HG02884 (cell line): ENCODE measurements around the gene LDLRAD3.

ENCODE experiments used
- ATAC-seq: cut with Tn5 transposase; IDR thresholded peaks from one replicate; pipeline ENCODE4 v1.9.1; 2021; ENCODE audit warnings: mild to moderate bottlenecking, moderate library complexity; ENCODE audit not compliant: unreplicated experiment

Gene LDLRAD3

DNA sequence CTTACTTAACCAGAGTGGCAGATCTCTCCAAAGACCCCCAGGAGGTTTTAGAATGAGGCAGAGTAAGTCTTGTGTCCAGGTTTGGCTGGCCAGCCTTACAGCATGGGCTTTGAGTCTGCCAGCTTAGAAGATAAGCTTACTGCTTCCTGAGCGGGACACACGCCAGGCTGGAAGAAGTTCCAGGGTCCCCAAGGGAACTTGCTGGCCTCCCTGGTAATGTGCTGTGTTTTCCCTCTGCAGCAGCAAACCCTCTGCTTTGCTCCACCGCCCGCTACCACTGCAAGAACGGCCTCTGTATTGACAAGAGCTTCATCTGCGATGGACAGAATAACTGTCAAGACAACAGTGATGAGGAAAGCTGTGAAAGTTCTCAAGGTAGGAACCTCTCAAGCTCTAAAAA lies 154.2 kb downstream of the LDLRAD3 start:
- no peak for ATAC-seq

DNA sequence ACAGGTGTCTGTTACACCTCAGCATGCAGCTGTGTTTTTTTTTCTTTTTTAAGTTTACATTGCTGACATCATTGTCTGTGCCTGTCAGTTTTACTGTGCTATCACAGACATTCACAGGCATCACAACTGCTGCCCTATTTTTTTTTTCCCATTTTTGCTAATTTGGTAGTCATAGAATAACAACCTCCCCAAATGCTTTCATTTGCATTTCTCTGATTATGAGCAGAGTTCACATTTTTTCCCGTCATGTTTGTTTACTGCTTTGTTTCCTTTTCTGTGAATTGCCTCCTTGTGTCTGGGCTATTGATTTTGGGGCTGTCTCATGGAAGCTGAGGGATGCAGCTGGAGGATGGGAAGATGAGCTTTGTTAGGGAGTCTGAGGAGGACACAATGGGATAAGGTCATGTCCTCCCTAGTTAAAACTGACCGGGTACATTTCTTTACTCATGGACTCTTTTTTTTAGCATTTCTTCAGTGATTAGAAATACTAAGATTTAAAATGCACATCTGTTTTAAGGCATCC lies 155.1 kb downstream of the LDLRAD3 start:
- no peak for ATAC-seq

DNA sequence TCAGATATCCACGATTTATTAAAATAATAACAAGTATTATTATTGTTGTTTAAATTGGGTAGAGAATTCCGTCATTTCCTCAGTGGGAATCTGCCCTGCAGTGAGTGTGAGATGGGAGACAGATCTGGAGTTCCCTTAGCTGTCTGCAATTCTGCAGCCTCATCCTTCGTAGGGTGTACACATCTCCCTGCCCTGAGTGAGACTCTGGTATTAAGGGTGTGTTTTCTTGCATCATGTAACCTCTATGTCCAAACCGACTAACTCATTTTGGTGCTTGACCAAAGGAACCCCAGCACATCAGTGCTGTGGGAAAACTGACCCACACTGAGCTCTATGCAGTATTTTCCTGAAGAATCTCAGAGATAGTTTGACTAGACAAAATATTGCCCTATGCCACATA lies 157.6 kb downstream of the LDLRAD3 start:
- ATAC-seq = no peak

DNA sequence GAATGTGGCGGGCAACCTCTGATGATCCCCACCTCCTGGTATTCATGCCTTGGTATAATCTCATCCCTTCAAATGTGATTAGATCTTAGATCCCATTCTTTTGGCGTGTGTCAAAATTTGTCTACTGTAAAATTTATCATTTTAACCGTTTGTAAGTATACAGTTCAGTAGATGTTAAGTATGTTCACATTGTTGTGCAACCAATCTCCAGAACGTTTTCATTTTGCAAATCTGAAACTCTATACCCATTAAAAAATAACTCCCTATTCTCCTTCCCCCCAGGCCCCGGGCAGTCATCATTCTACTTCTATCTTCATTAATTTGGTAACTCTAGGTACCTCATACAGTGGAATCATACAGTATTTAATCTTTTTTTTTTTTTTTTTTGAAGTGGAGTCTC lies 159.0 kb downstream of the LDLRAD3 start:
- no peak for ATAC-seq

DNA sequence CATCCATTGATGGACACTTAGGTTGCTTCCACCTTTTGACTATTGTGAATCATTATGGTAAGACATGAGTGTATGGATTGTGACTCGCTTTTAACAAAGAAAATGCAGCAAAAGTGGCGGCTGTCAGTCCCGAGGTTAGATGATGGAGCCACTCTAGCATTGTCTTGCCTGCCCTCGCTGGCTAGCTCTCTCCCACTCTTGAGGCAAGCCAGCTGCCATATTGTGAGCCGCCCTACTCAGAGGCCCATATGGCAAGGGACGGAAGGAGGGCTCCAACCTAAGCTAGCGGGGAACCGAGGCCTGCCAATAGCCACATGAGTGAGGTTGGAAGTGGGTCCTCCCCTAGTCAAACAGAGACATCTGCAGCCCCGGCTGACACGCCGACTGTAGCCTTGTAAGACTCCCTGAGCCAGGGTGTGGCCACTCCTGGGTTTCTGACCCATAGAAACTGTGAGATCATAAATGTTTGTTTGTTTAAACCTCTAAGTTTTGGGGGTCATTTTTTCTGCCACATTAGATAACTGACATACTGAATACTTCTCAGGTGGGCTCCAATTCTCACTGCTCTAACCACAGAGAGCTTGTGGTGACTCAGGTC lies 160.2 kb downstream of the LDLRAD3 start:
- no peak for ATAC-seq

DNA sequence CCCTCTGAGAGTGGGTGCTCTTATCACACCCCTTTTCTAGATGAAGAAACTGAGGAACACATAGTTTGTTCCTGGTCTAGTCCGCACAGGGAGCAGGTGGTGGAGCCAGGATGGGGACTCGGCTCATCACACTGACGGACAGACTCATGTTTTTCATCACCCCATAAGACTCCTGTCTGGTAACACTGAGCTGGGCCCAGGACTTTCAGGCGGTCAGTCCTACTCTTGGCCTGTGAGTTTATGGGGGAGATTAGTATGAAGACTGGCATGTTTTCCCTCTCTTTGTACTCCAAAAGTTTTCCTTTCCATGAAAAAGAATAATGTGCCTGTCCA lies 160.8 kb downstream of the LDLRAD3 start:
- no peak for ATAC-seq

DNA sequence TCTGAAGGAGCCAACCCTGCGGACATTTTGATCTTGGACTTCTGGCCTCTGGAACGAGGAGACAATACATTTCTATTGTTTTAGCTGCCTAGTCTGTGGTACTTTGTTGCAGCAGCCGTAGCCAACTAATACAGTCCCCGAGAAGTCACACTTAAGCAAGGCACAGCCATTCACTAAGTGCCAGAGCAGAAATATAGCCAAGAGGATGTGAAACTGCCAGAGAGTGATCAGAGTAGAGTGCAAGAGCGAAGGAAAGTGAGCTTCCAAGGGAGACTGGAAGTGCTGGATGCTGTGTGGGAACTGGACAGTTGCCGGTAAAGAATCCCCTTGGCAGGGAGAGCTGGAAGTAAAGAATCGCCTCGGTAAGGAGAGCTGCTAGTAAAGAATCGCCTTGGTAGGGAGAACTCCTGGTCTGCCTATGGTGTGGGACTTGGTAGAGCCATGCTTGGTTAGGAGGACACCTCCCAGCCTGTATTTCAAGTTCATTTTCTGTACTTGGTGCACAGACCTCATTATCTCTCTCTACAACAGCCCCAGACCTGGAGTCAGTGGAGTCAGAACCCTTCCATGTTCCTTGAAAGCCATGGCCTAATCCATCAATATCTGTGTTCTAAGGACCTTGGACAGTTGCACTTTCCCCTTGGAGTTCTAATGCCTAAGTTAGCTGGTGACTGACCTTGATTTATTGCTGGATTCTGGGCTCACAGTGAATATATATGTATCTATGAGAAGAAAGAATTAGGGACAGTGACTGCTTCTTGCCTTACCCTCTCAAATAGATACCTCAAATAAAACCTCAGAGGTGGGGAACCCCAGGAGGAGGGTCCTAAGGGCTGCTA lies 162.1 kb downstream of the LDLRAD3 start:
- no peak for ATAC-seq

DNA sequence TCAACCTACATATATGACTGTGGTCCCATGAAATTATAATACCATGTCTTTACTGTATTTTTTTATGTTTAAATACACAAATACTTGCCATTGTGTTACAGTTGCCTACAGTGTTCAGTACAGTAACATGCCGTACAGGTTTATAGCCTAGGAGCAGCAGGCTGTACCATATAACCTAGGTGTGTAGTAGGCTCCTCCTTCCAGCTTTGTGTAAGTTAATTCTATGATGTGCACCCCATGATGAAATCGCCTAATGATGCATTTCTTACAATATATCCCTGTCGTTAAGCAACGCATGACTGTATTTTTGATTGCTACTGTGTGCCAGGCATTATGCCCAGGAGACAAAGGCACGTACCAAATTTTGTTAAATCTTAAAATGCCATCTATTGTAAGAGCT lies 163.7 kb downstream of the LDLRAD3 start:
- ATAC-seq = no peak

DNA sequence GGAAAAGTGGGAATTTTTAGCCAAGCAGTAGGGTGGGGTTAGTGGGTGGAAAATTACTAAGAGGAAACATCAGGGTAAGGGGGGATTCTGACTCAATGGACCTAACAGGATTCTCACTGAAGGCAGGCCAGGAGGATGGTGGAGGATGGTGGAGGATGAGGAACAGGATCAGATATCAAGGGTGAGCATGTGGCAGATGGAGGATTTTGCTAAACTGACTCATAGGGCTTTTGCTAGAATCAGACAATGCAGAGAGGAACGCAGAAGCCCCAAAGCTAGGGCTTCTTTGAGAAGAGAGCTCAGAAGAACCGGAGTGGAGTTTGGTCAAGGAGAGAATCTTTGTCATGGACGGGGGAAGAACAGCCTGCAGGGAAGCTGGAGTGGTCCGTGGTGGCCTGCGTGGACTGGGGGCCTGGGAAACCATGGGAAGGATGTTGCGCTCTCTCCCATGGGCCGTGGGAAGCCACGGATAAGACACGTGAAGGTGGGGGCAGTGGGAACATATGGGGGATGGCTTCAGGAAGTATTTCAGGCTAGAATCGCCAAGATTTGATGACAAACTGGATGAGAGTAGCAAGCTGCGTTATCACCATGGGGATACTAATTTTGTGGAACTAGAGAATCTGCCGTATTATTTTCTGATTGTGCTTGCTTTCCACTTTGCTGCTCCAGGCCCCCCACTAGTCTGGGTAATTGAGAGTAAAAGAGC lies 165.2 kb downstream of the LDLRAD3 start:
- ATAC-seq = no peak

DNA sequence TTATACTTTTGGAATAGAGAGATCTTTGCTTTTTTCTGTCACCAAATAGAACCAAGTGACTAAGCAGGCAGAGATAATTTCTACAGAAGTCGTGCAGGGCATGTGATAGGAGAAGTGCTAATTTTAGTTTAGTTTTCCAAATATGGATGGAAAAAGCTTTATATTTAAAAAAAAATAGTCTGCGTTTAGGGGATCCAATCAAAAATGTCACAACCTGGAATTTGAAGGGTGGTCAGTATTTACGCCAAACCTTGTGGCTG lies 165.7 kb downstream of the LDLRAD3 start:
- no peak for ATAC-seq

DNA sequence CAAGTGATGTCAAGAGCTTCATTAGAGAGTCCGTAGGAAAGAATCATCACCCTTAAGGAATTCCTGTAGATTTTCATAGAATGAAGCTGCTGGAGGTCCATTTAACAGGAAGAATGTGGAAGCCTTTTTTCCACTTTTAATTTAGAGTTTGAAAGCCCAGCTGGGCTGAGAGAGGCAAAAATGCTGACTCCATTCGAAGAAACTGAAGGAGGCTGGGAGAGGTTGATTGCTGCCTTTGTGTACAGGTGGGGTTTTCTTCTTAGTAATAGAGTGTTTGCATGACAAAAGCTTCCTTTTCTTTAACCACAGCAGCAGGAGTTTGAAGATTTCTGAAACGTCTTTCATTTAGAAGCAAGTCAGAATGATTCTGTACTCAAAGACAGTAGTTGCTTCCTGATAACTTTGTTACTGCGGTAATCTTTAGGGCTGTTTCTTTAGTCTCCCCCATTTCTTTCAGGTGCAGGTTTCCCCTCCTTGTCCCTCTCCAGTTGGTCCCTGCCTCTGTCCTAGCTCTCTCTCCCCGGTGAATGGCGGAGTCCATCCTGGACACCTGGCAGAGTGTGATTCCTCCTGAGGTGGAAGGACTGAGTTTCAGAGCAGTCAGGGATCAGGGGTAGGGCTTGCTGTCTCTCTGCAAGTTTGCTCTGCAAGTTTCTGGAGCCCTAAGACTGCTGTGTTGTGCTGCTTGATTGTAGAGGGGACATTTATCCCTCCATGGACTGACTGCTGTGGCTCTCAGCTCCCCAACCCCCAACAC lies 166.2 kb downstream of the LDLRAD3 start:
- ATAC-seq = peak; percentile 65

DNA sequence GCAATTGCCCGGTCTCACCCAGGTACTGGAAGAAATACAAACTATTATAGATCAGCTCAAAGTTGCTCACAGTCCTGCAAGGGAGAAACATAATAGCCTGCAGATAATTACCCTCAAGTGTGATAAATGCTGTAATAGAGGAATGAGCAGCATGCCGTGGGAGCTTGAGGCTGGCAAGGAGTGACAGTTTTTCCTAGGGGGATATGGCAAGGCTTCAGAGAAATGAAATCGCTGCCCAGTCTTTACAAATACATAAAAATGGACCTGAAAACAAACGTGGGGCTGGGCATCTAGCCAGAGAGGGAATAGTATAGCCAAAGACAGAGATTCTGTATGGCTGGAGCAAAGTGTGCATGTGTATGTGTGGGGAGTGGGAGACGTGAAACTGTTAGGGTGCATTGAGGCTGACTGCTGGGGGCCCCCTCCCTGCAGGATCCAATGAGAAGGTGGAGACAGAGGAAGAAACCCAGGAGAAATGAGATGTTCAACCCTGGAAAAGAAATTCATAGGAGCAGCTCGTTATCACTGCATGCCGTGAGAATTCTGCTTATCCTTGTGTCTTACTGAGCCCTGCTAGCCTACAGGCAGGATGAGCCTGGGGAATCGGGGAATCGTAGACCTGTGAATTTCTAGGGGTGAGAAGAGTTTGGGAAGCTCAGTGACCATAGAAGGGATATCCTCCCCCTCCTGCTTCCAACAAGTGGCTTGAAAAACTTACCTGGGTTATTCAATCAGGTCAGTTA lies 167.0 kb downstream of the LDLRAD3 start:
- no peak for ATAC-seq

DNA sequence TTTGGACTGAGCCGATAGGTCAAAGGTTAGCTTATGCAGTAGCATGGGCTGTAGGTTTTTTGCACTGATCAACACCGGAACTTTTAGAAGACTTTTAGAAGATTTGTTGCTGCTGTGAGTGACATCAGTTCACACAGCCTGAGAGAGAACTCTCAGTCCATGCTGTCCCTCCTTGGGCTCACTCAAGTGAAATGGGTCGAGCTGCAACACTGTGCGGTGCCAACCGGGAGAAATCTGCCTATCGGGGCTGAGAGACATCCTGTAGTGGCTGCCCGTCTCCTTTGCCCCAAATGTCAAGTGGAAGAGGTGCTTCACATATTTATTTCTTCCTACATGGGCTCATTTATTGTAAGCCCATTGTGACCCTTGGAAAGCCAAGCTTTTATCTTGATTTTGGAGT lies 170.2 kb downstream of the LDLRAD3 start:
- ATAC-seq = no peak

DNA sequence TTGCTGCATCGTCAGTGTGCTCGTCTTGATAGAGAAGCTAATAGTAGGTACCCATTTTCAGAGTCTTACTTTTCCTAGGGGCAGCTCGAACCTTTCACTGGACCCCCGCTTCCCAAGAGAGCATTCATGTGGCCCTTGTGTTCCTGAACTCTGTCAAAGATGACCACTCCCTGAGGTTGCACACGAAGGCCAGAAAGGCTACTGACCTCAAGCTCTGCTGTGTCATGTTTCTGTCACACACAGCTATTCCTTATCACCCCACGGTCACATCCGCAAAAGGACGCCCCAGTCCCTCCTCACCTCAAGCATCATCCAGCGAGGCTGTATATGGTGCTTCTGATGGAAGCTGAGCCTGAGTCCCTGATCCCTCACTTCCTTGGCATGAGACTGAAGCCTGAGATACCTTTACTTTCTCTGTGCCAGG lies 171.5 kb downstream of the LDLRAD3 start:
- ATAC-seq = no peak

DNA sequence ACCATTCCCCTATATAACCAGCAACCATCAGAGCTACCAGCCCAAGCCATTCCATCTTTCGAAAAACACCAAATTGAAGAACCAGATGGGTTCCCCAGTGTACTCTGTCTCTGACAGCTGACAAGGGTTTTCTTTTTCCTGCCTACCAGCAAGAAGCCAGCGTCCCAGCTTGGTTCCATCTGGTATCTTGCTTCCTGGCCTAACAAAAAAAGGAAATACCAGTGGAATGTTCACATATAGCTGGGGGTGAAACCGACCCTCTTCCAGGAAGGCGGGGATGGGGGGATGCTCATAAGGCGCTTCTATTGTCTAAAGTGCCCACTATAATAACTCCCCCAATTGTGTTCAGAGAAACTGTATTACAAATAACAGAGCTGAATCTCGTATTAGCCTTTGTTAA lies 172.3 kb downstream of the LDLRAD3 start:
- ATAC-seq = no peak

DNA sequence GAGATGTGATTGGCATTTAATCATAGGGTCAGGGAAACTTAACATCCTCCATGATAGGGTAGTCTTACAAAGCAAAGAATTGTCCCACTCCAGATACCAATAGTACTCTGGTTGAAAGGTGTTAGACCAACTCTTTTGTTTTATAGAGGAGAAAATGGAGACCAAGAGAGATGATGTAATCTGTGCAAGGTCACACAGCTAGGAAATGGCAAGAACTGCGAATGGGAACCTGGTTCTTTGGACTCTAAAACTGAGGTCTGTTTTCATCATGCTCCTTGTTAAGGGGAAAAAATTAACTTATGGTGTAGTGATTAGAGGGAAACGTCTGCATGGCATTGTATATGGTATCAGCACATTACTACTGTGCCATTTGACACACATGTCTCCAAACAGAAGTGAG lies 174.2 kb downstream of the LDLRAD3 start:
- ATAC-seq = no peak

DNA sequence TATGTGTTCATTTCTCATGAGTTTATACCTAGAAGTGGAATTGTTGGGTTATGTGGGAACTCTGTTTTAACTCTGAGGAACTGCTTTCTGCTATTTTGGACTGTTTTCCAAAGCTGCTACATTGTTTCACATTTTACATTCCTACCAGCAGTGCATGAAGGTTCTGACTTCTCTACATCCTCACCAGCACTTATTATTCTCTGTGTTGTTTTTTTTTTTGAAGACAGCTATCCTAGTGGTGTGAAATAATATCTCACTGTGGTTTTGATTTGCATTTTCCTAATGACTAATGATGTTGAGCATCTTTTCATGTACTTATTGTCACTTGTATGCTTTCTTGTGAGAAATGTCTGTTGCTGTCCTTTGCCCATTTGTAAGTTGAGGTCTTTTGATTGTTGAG lies 175.4 kb downstream of the LDLRAD3 start:
- no peak for ATAC-seq

DNA sequence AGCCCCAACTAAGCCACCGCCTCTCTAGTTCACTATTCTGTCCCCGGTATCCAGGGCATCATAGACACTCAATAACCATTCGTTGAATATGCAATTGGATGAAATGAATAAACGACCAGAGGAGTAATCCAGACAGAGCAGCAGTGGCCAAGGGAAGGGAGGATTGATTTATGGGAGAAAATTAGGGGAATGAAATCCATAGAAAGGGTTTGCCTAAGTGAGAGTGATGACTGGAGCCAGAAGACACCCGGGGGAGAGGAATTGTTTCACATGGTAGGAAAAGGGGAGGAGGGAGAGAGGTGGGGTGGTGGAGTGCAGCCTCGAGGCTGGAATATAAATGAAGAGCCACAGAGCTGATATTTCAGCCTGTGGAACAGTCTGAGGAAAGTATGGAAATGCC lies 177.2 kb downstream of the LDLRAD3 start:
- ATAC-seq = no peak

DNA sequence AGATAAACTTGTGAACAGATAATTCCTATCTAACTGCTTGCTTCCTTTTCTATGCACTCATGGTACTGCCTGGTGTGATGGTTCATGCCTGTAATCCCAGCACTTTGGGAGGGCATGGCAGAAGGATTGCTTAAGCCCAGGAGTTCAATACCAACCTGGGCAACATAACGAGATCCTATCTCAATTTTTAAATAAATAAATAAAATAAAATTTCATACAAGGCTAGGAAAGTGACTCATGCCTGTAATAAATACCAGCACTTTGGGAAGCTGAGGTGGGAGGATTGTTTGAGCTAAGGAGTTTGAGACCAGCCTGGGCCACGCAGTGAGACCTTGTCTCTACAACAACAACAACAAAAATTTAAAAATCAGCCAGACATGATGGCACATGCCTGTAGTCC lies 178.8 kb downstream of the LDLRAD3 start:
- no peak for ATAC-seq

DNA sequence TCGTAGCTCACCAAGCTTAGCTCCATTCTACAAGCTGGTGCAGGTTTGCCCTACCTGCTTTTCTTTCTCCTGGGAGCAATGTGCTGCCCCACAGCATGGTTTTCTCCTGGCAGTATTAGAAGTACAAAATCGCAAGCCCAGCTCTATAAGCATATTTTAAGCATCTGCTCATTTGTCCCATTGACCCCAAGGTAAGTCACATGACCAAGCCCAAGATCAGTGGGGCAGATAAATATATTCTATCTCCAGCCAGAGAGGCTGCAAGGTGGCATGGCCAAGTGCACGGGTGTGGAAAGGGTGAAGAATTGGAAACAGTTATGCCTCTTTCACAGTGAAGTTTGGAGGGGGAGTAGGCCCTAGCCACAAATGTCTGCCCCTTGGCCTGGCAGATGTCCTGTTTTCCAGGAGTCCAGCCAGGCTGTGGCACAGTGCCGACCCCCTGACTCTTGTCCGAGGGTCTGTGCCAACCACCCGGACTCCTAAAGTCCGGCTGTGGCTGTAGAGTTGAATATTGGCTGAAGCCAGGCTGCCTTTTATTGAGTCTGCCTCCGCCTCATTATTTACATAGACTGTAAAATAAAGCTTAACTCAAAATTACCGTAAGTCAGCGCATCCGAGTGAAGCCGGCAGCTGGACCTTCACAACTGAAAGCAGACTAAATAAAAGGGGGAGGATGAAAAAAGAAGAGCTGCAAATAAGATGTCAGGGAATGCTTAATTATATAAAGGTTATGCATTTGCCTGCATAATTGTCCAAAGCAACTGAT lies 179.7 kb downstream of the LDLRAD3 start:
- no peak for ATAC-seq
